Hypothalamus (tissue), 51 donors: ENCODE measurements around the gene CYP4V2.

Experiments
- DNase-seq, 51 donors: peaks; one replicate each; lab custom pipeline; 2025; lab: John Stamatoyannopoulos, UW

Gene CYP4V2

DNA sequence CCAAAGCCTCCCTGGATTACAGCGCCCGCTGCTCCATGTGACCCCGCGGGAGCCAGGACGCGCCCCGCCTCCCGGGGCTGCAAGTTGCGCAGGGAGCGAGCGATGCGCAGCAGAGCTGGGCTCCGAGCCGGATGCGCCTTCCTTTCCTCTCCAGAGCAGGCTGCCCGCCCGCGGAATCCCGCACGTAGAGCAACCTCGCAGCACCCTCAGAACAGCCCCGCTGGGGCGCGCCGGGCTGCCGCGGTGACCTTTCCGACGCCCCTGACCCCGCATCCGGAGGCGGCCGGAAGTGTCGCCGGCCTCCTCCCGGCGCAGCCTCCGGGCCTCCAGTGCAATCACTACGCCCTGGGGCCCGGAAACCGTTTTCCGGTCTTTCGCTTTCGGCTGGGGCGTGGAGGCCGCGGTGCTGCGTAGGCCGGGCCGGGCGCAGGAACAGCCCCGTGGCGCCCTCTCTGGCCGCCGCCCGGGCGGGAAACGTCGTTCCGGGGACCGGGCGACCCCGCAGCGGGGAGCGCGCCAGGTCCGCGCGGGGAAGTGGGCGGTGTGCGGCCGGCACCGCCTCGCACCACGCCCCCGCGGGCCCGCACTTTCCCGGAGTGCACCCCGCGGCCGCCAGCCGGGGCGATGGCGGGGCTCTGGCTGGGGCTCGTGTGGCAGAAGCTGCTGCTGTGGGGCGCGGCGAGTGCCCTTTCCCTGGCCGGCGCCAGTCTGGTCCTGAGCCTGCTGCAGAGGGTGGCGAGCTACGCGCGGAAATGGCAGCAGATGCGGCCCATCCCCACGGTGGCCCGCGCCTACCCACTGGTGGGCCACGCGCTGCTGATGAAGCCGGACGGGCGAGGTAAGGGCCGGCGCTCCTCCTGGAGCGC is at the start of gene CYP4V2:
CYP4V2 (plus strand) TSS at position 368 of the 866 bp plus-strand sequence; CDS start at position 625, 257 bp downstream.
- peak; percentile 35 to 95 (median 76) for DNase-seq

GRCh38 chr4:186144198-186144945 is 47.0 kb upstream of the CYP4V2 start:
- peak in 38 of 51 donors; percentile 10 to 84 (median 52) for DNase-seq

DNA sequence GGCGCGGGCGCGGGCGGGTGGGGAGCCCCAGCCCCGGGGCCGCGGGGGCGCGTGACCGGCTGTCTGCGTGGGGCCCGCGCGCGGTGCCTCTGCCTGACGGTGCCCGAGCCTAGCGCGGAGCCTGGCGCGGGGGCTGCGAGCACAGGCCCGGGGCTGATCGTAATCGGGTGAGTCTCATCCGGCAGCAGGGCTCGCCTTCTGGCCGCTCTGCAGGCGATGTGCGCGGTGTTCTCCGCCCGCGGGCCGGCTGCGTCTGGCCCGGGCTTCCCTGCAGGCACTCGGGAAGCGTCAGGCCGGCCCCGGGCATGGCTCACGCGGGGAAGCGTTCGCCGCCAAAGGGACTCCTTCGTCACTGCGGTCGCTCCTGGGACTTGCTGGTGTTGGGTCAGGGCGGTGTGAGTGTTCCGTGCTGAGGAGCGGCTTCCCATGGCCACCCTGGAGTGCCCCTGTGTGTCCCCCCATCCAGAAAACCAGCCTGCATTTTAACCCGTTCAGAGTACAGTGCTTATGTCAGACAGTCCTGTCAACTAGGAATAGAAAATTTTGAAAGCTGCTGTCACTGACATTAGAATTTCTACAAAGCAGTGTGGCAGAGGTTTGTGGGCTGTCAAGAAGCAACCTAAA is 46.3 kb upstream of the CYP4V2 start:
- peak in 43 of 51 donors; percentile 10 to 84 (median 46) for DNase-seq

GRCh38 chr4:186146458-186146857 is 44.9 kb upstream of the CYP4V2 start:
- DNase-seq = peak in 1 of 51 donors; percentile 27

GRCh38 chr4:186148336-186148975 is 42.9 kb upstream of the CYP4V2 start:
- no peak for DNase-seq

DNA sequence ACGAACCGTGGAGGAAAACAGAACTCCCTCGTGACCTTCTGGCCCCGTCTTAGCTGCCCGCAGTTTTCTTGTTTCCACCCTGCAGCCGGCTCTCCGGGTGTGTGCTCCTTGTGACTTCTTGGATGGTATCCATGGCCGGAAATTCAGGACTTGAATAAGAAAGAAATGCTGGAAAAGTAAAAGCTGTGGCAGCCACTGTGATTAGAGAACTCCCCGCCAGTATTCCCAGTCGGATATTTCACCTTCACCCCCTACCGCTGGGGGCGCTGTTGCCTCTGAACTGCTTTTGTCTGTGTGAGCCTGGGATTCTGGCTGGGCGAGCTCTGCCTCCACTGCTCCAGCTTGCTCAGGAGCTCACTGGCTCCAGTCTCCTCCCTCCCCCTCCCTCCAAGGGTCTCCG is 41.5 kb upstream of the CYP4V2 start:
- DNase-seq = peak in 21 of 51 donors; percentile 4 to 61 (median 20)

- no peak for DNase-seq
Measured at GRCh38 chr4:186150926-186151325, 40.4 kb upstream of the CYP4V2 start.

DNA sequence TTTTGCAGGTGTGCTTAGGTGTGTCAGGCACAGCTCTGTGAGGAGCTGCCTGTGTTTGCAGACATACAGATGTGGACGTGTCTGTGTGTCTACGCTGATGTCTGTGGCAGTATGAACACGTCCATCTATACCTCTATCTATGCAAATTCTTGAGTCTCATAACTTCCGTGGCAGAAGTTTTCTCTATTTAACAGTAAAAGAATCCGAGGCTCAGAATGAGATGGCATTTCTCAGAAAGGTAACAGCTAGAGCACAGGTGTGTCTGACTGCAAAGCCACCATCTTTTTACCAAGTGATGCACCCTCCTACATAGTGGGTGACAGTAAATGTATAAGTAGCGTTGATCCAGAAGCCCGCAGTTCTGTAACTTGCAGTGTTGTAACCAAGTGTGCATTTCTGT is 39.9 kb upstream of the CYP4V2 start:
- no peak for DNase-seq

DNA sequence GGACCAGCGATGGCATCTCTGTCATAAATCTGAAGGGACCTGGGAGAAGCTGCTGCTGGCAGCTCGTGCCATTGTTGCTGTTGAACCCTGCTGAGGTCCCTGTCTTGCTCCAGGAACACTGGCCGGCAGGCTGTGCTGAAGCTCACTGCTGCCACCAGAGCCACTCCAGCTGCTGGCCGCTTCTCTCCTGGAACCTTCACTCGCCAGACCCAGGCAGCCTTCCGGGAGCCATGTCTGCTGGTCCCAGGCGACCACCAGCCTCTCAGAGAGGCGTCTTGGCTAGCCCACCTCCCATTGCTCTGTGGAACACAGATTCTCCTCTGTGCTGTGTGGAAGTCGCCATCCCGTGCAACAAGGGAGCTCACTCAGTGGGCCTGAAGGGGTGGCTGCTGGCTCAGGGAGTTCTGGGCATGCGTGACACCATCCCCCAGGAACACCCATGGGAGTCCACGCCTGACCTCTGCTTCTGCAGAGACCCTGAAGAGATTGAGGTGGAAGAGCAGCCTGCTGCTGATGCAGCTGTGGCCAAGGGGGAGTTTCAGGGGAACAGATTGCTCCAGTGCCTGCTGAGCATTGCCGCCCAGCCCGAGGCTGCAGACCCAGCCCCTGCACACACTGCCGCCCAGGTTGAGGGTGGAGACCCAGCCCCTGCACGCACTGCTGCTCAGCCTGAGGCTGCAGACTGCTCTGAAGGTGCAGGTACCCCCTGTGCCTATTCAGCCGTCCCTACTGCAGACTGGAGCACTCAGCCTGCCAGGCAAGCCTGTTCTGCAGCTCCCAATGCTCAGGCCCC is 33.1 kb upstream of the CYP4V2 start:
- DNase-seq = no peak

- no peak for DNase-seq
Measured at GRCh38 chr4:186158966-186159365, 32.4 kb upstream of the CYP4V2 start.

DNA sequence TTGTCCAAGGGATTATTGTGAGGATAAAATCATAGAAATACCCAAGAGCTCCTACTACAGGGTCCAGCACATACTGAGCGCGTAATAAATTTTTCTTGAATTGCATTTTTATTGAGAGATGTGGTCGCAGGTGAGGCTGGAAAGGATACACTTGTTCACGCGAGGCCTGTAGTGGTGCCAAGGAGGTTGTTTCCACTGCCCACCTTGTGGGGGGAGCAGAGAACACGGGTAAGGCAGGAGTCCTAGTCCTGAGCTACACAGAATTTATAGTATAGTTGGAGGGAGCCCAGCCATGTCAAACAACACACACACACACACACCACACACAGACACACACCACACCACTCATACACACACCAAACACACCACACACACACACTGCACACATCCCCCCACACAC is 31.8 kb upstream of the CYP4V2 start:
- DNase-seq = no peak

GRCh38 chr4:186161138-186161537 is 30.2 kb upstream of the CYP4V2 start:
- DNase-seq = no peak

DNA sequence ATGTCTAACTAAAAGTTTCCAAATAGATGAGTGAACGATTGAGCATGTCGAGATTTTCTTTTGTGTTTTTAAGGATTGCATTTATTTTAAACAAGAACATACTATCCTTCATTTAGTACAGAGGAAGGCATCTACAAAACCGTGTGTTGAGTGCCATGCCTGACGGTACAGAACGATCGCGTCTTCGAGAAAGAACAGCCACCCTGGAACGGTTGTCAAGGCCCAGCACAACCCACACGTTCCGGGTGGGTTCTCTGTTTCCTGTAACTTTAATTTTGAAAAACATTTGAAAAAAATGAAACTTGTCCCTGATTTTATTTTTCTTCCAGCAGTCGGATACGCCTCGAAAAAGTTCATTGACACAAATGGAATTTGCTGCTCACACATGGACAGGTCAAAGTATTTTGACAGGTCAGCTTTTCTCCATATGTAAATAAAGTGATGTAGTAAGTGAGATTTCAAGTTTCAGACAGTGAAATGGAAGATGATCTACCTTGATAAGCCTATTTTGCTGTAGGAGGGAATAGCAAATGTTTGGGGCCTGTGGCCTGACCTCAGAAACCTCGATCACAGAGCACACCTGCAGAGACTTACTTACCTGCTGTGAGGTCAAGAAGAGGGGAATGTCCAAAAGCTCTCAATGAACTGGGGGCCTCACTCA is 24.4 kb upstream of the CYP4V2 start:
- no peak for DNase-seq

GRCh38 chr4:186167605-186168004 is 23.8 kb upstream of the CYP4V2 start:
- no peak for DNase-seq

- no peak for DNase-seq
Measured at GRCh38 chr4:186168750-186169149, 22.6 kb upstream of the CYP4V2 start.

DNA sequence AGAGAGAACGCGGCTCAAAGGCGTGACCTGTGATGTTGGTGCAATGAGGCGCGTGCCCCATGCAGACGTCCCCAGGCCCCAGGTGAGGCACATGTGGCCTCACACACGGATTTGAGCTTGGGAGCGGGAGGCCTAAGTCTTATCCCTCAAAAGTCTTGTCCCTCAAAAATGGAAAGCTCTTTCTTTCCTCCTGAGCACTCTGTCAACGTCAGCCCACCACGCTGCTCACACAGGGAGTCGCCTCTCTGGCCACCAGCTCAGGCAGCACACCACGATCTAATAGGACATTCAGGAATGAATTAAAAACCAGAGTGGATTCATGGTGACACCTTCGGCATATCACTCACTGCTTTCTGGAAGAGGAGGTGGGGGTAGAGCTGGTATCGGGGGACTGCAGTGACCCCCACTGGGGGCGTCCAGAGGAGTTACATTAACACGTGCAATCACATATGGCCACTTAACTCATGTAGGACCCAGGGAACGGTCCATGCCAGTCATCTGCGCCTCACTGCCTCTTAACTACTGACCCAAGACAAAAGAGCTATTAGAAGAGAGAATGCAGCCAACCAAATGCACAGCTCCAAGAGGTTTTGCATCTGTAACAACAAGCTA is 21.9 kb upstream of the CYP4V2 start:
- DNase-seq = no peak

GRCh38 chr4:186169945-186170802 is 21.2 kb upstream of the CYP4V2 start:
- DNase-seq = no peak

GRCh38 chr4:186170966-186171365 is 20.4 kb upstream of the CYP4V2 start:
- no peak for DNase-seq
